ENCODE data around the gene MAML3.

DNA sequence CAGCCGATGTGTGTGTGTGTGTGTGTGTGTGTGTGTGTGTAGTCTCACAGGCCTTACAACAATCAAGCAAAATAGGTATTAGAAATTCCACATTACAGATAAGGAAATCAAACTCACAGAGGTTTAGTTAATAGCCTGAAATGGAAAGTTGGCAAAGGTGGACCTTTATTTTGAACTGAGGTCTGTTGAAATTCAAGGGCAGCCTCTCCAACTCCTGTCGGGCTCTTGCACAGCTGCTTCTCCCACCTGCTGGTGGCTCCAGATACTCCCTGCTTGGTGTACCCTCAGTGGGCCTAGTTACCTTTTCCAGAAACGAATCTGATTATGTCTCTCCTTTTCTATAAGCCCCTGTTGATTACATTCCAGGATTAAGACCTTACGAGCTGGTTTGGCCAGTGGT is 292.5 kb downstream of the MAML3 start:
- TF ChIP-seq, protein P1, sequence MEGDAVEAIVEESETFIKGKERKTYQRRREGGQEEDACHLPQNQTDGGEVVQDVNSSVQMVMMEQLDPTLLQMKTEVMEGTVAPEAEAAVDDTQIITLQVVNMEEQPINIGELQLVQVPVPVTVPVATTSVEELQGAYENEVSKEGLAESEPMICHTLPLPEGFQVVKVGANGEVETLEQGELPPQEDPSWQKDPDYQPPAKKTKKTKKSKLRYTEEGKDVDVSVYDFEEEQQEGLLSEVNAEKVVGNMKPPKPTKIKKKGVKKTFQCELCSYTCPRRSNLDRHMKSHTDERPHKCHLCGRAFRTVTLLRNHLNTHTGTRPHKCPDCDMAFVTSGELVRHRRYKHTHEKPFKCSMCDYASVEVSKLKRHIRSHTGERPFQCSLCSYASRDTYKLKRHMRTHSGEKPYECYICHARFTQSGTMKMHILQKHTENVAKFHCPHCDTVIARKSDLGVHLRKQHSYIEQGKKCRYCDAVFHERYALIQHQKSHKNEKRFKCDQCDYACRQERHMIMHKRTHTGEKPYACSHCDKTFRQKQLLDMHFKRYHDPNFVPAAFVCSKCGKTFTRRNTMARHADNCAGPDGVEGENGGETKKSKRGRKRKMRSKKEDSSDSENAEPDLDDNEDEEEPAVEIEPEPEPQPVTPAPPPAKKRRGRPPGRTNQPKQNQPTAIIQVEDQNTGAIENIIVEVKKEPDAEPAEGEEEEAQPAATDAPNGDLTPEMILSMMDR (conservative IDR thresholded peaks at IDR 0.05; ENCODE audit: low read depth in 2 of 2), result peak; percentile 19 to 41; a peak in 3 of 4 replicates
- TF ChIP-seq EZH2 (IDR thresholded peaks at IDR 0.05; ENCODE audit: low read depth, unreplicated experiment) (no peak), POLR2AphosphoS5 (IDR thresholded peaks at IDR 0.05; ENCODE audit: low read depth) (no peak)
